Activated naive CD4-positive, alpha-beta T cell treated with anti-CD3 and anti-CD28 coated beads, Interleukin-2, amount 10 ng/mL, durations not matched to agents 7 days and 5 days (primary cell): ENCODE results near the gene TMEM175.

Experiments
- CTCF ChIA-PET: fragments of 350-600 bp; sonication (Branson Sonifier 250); formaldehyde crosslinking; loops from one replicate; lab custom pipeline; 2021; ENCODE audit warnings: antibody characterized with exemption; lab: Charles Lee
- DNase-seq: peaks from one replicate; pipeline ENCODE4 v3.0.0-alpha.2; 2020
- H3K27ac Mint-ChIP-seq: one replicate; pipeline ENCODE4 v1.8.0; 2021; ENCODE audit warnings: mild to moderate bottlenecking, moderate library complexity, mixed read lengths
- H3K27me3 Mint-ChIP-seq: one replicate; pipeline ENCODE4 v1.8.0; 2021; ENCODE audit warnings: mild to moderate bottlenecking, mixed read lengths
- H3K36me3 Mint-ChIP-seq: one replicate; pipeline ENCODE4 v1.8.0; 2021; ENCODE audit warnings: mixed read lengths
- H3K4me1 Mint-ChIP-seq: one replicate; pipeline ENCODE4 v1.8.0; 2021; ENCODE audit warnings: mixed read lengths
- H3K4me3 Mint-ChIP-seq: one replicate; pipeline ENCODE4 v1.8.0; 2021; ENCODE audit warnings: mild to moderate bottlenecking, moderate library complexity, mixed read lengths
- H3K9me3 Mint-ChIP-seq: one replicate; pipeline ENCODE4 v1.8.0; 2021; ENCODE audit warnings: mixed read lengths

TMEM175 gene

GRCh38 chr4:906339-907102 is 25.7 kb upstream of the TMEM175 start:
- Mint-ChIP-seq H3K27me3 (no peaks in the 10 kb centered on the region), H3K9me3 (peaks cover 9% of the 10 kb centered on the region), H3K36me3 (peaks cover 58% of the 10 kb centered on the region), H3K27ac (no peak overlapping the region), H3K4me3 (no peak overlapping the region), H3K4me1 (no peaks in the 10 kb centered on the region)
- CTCF ChIA-PET = no interaction called here
- no peak for DNase-seq

- no peak overlapping the region for H3K27ac Mint-ChIP-seq
- CTCF ChIA-PET = no interaction called here
- no peaks in the 10 kb centered on the region for H3K4me1 Mint-ChIP-seq
- no peaks in the 10 kb centered on the region for H3K27me3 Mint-ChIP-seq
- H3K36me3 Mint-ChIP-seq = peaks cover 61% of the 10 kb centered on the region
- H3K4me3 Mint-ChIP-seq = no peak overlapping the region
- peaks cover 9% of the 10 kb centered on the region for H3K9me3 Mint-ChIP-seq
- DNase-seq = no peak
Measured at GRCh38 chr4:907103-907400, 25.2 kb upstream of the TMEM175 start.

- H3K4me1 Mint-ChIP-seq = no peaks in the 10 kb centered on the region
- DNase-seq = no peak
- H3K36me3 Mint-ChIP-seq = peaks cover 57% of the 10 kb centered on the region
- H3K9me3 Mint-ChIP-seq = peaks cover 9% of the 10 kb centered on the region
- H3K27me3 Mint-ChIP-seq = no peaks in the 10 kb centered on the region
- H3K27ac Mint-ChIP-seq = no peak overlapping the region
- CTCF ChIA-PET = interaction anchor here (0.8 kb wide), 1 partner anchor 11 kb away, joined by 3 read pairs; no protein-coding TSS in a partner anchor
- H3K4me3 Mint-ChIP-seq = no peak overlapping the region
Measured at GRCh38 chr4:907691-908425, 24.4 kb upstream of the TMEM175 start.

GRCh38 chr4:909131-909571 is 23.1 kb upstream of the TMEM175 start:
- Mint-ChIP-seq H3K4me1 (no peaks in the 10 kb centered on the region), H3K27ac (no peak overlapping the region), H3K36me3 (peaks cover 52% of the 10 kb centered on the region), H3K9me3 (peaks cover 9% of the 10 kb centered on the region), H3K4me3 (no peak overlapping the region), H3K27me3 (no peaks in the 10 kb centered on the region)
- CTCF ChIA-PET = no interaction called here
- DNase-seq = no peak

- Mint-ChIP-seq H3K27ac (no peak overlapping the region), H3K27me3 (no peaks in the 10 kb centered on the region), H3K4me1 (peaks cover 2% of the 10 kb centered on the region), H3K9me3 (peaks cover 9% of the 10 kb centered on the region), H3K4me3 (no peak overlapping the region), H3K36me3 (peaks cover 50% of the 10 kb centered on the region)
- DNase-seq = no peak
- CTCF ChIA-PET = no interaction called here
Measured at GRCh38 chr4:909821-910220, 22.4 kb upstream of the TMEM175 start.

GRCh38 chr4:910366-911091 is 21.7 kb upstream of the TMEM175 start:
- CTCF ChIA-PET = no interaction called here
- Mint-ChIP-seq H3K4me1 (peaks cover 9% of the 10 kb centered on the region), H3K27ac (no peak overlapping the region), H3K9me3 (peaks cover 9% of the 10 kb centered on the region), H3K27me3 (no peaks in the 10 kb centered on the region), H3K36me3 (peaks cover 43% of the 10 kb centered on the region), H3K4me3 (no peak overlapping the region)
- DNase-seq = no peak

- CTCF ChIA-PET = no interaction called here
- no peaks in the 10 kb centered on the region for H3K27me3 Mint-ChIP-seq
- H3K4me3 Mint-ChIP-seq = no peak overlapping the region
- peaks cover 13% of the 10 kb centered on the region for H3K4me1 Mint-ChIP-seq
- H3K9me3 Mint-ChIP-seq = peaks cover 5% of the 10 kb centered on the region
- H3K36me3 Mint-ChIP-seq = peaks cover 37% of the 10 kb centered on the region
- H3K27ac Mint-ChIP-seq = peak overlapping the region; percentile 13
- DNase-seq = no peak
Measured at GRCh38 chr4:911221-911751, 21.0 kb upstream of the TMEM175 start.

GRCh38 chr4:911871-912490 is 20.3 kb upstream of the TMEM175 start:
- Mint-ChIP-seq H3K9me3 (no peaks in the 10 kb centered on the region), H3K27ac (peak overlapping the region; percentile 13), H3K4me3 (no peak overlapping the region), H3K36me3 (peaks cover 30% of the 10 kb centered on the region), H3K27me3 (no peaks in the 10 kb centered on the region), H3K4me1 (peaks cover 19% of the 10 kb centered on the region)
- no peak for DNase-seq
- CTCF ChIA-PET = no interaction called here

- H3K4me1 Mint-ChIP-seq = peaks cover 23% of the 10 kb centered on the region
- CTCF ChIA-PET = no interaction called here
- H3K27me3 Mint-ChIP-seq = no peaks in the 10 kb centered on the region
- H3K4me3 Mint-ChIP-seq = no peak overlapping the region
- no peak for DNase-seq
- peaks cover 33% of the 10 kb centered on the region for H3K36me3 Mint-ChIP-seq
- H3K9me3 Mint-ChIP-seq = peaks cover 2% of the 10 kb centered on the region
- H3K27ac Mint-ChIP-seq = no peak overlapping the region
Measured at GRCh38 chr4:912548-913279, 19.5 kb upstream of the TMEM175 start.

GRCh38 chr4:913280-913618 is 19.0 kb upstream of the TMEM175 start:
- Mint-ChIP-seq H3K4me1 (peaks cover 23% of the 10 kb centered on the region), H3K9me3 (peaks cover 7% of the 10 kb centered on the region), H3K27ac (no peak overlapping the region), H3K4me3 (no peak overlapping the region), H3K36me3 (peaks cover 31% of the 10 kb centered on the region), H3K27me3 (no peaks in the 10 kb centered on the region)
- no peak for DNase-seq
- CTCF ChIA-PET = no interaction called here

GRCh38 chr4:914531-914930 is 17.7 kb upstream of the TMEM175 start:
- H3K36me3 Mint-ChIP-seq = peaks cover 25% of the 10 kb centered on the region
- CTCF ChIA-PET = no interaction called here
- H3K27ac Mint-ChIP-seq = no peak overlapping the region

GRCh38 chr4:915041-915474 is 17.2 kb upstream of the TMEM175 start:
- Mint-ChIP-seq H3K4me1 (peaks cover 23% of the 10 kb centered on the region), H3K36me3 (peaks cover 27% of the 10 kb centered on the region), H3K4me3 (peak overlapping the region; percentile 19), H3K27me3 (no peaks in the 10 kb centered on the region), H3K9me3 (peaks cover 9% of the 10 kb centered on the region), H3K27ac (no peak overlapping the region)
- CTCF ChIA-PET = no interaction called here
- DNase-seq = no peak

More at GRCh38 chr4:914531-914930, 17.7 kb upstream of the TMEM175 start:
- no peak overlapping the region for H3K4me3 Mint-ChIP-seq
- H3K4me1 Mint-ChIP-seq = peaks cover 23% of the 10 kb centered on the region
- no peak for DNase-seq
- peaks cover 9% of the 10 kb centered on the region for H3K9me3 Mint-ChIP-seq
- H3K27me3 Mint-ChIP-seq = no peaks in the 10 kb centered on the region

- Mint-ChIP-seq H3K4me1 (peaks cover 23% of the 10 kb centered on the region), H3K27ac (no peak overlapping the region), H3K4me3 (no peak overlapping the region), H3K9me3 (peaks cover 9% of the 10 kb centered on the region), H3K36me3 (peaks cover 29% of the 10 kb centered on the region), H3K27me3 (no peaks in the 10 kb centered on the region)
- DNase-seq = peak; percentile 29
- CTCF ChIA-PET = no interaction called here
Measured at GRCh38 chr4:915595-915994, 16.7 kb upstream of the TMEM175 start.
